ENCODE results near the gene RBM41.

DNA sequence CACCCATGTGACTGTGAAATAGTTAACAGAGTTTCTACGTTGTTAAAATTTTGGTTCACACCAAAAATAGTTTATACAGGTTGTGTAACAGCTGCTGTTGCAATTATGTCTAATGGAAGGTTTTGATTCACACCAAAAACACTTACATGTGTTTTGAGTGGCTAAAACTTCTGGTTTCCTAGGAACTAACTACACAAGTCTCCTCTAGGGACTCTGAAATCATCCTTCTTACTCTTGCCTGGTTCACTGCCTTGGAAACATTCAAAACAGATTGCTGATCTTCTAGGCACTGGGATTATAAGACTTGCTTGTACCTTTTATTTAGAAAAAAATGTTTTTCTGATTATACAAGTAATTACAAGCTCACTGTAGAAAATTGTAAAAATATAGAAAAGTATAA is 103.7 kb downstream of the RBM41 start:
- no peak for TF ChIP-seq POLR2A (IDR thresholded peaks at IDR 0.05)
- TF ChIP-seq, protein P1, sequence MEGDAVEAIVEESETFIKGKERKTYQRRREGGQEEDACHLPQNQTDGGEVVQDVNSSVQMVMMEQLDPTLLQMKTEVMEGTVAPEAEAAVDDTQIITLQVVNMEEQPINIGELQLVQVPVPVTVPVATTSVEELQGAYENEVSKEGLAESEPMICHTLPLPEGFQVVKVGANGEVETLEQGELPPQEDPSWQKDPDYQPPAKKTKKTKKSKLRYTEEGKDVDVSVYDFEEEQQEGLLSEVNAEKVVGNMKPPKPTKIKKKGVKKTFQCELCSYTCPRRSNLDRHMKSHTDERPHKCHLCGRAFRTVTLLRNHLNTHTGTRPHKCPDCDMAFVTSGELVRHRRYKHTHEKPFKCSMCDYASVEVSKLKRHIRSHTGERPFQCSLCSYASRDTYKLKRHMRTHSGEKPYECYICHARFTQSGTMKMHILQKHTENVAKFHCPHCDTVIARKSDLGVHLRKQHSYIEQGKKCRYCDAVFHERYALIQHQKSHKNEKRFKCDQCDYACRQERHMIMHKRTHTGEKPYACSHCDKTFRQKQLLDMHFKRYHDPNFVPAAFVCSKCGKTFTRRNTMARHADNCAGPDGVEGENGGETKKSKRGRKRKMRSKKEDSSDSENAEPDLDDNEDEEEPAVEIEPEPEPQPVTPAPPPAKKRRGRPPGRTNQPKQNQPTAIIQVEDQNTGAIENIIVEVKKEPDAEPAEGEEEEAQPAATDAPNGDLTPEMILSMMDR (IDR thresholded peaks at IDR 0.05) = no peak

Measured in esophagus squamous epithelium (tissue), 4 donors.